ENCODE measurements around the gene MKNK1. TPM values are rescaled to one million over a fixed set of nuclear protein-coding genes. Genes with fewer than 3 reads are reported as not detected.

The MKNK1 gene
- total RNA-seq, 2 donors from 2014 or later, result 19.9 to 28.5 TPM

- H3K4me1 ChIP-seq (ENCODE audit: control insufficient read depth, insufficient read depth, low read length), result peaks cover 21% of the 10 kb centered on the region
- H3K27me3 ChIP-seq (ENCODE audit: control insufficient read depth, insufficient read depth, low read length, poor library complexity, severe bottlenecking), result peaks cover 18% of the 10 kb centered on the region
- Mint-ChIP-seq H3K27ac (no peak overlapping the region), H3K4me3 (no peak overlapping the region), H3K27me3 (ENCODE audit: insufficient read depth) (peaks cover 73% of the 10 kb centered on the region), H3K36me3 (ENCODE audit: low read depth) (no peaks in the 10 kb centered on the region), H3K4me1 (peaks cover 50% of the 10 kb centered on the region), H3K9me3 (no peaks in the 10 kb centered on the region)
- H3K27ac ChIP-seq (ENCODE audit: low read depth, low read length), result no peak overlapping the region
- TF ChIP-seq CTCF (conservative IDR thresholded peaks at IDR 0.05), result no peak
- H3K36me3 ChIP-seq (ENCODE audit: control insufficient read depth, insufficient read depth, low read length), result no peaks in the 10 kb centered on the region
- no peak for DNase-seq
- H3K9me3 ChIP-seq (ENCODE audit: control insufficient read depth, low read length), result no peaks in the 10 kb centered on the region
- WGBS, 2 experiments (ENCODE audit: insufficient coverage in 1 of 2, insufficient read length in 1 of 2), result 75 to 80% methylated on average over 5 of the region's 5 CpGs
- H3K4me3 ChIP-seq (ENCODE audit: low read length), result no peak overlapping the region
- H3K9ac ChIP-seq (ENCODE audit: extremely low read depth, low read length, poor library complexity, severe bottlenecking), result no peak overlapping the region
Measured at GRCh38 chr1:46513536-46513935, 90.5 kb downstream of the MKNK1 start.

GRCh38 chr1:46512792-46513190 lies 91.3 kb downstream of the MKNK1 start:
- Histone ChIP-seq H3K27me3 (ENCODE audit: control insufficient read depth, insufficient read depth, low read length, poor library complexity, severe bottlenecking) (peaks cover 22% of the 10 kb centered on the region), H3K4me1 (ENCODE audit: control insufficient read depth, insufficient read depth, low read length) (peaks cover 17% of the 10 kb centered on the region), H3K36me3 (ENCODE audit: control insufficient read depth, insufficient read depth, low read length) (no peaks in the 10 kb centered on the region), H3K9me3 (ENCODE audit: control insufficient read depth, low read length) (no peaks in the 10 kb centered on the region), H3K4me3 (ENCODE audit: low read length) (no peak overlapping the region), H3K9ac (ENCODE audit: extremely low read depth, low read length, poor library complexity, severe bottlenecking) (no peak overlapping the region), H3K27ac (ENCODE audit: low read depth, low read length) (no peak overlapping the region)
- TF ChIP-seq CTCF (conservative IDR thresholded peaks at IDR 0.05), result no peak
- Mint-ChIP-seq H3K4me1 (peaks cover 43% of the 10 kb centered on the region), H3K4me3 (no peak overlapping the region), H3K27me3 (ENCODE audit: insufficient read depth) (peaks cover 71% of the 10 kb centered on the region), H3K9me3 (no peaks in the 10 kb centered on the region), H3K36me3 (ENCODE audit: low read depth) (no peaks in the 10 kb centered on the region), H3K27ac (no peak overlapping the region)
- peak; percentile 53 for DNase-seq
- 36 to 63% methylated on average over 2 to 4 of the region's 6 CpGs for WGBS, 2 experiments (ENCODE audit: insufficient coverage in 1 of 2, insufficient read length in 1 of 2)

GRCh38 chr1:46512135-46512791 lies 91.8 kb downstream of the MKNK1 start:
- Mint-ChIP-seq H3K36me3 (ENCODE audit: low read depth) (no peaks in the 10 kb centered on the region), H3K4me3 (no peak overlapping the region), H3K4me1 (peaks cover 37% of the 10 kb centered on the region), H3K27me3 (ENCODE audit: insufficient read depth) (peaks cover 75% of the 10 kb centered on the region), H3K9me3 (no peaks in the 10 kb centered on the region), H3K27ac (no peak overlapping the region)
- peaks cover 12% of the 10 kb centered on the region for H3K4me1 ChIP-seq (ENCODE audit: control insufficient read depth, insufficient read depth, low read length)
- H3K36me3 ChIP-seq (ENCODE audit: control insufficient read depth, insufficient read depth, low read length), result no peaks in the 10 kb centered on the region
- DNase-seq, result peak; percentile 48
- 93 to 96% methylated on average over 17 to 23 of the region's 23 CpGs for WGBS, 2 experiments (ENCODE audit: insufficient coverage in 1 of 2, insufficient read length in 1 of 2)
- H3K27me3 ChIP-seq (ENCODE audit: control insufficient read depth, insufficient read depth, low read length, poor library complexity, severe bottlenecking), result peaks cover 23% of the 10 kb centered on the region
- no peaks in the 10 kb centered on the region for H3K9me3 ChIP-seq (ENCODE audit: control insufficient read depth, low read length)
- TF ChIP-seq CTCF (conservative IDR thresholded peaks at IDR 0.05), result no peak
- H3K9ac ChIP-seq (ENCODE audit: extremely low read depth, low read length, poor library complexity, severe bottlenecking), result no peak overlapping the region
- H3K27ac ChIP-seq (ENCODE audit: low read depth, low read length), result no peak overlapping the region
- no peak overlapping the region for H3K4me3 ChIP-seq (ENCODE audit: low read length)
